HepG2 (cell line): ENCODE measurements around the gene IQCC. TPM values are rescaled to one million over a fixed set of nuclear protein-coding genes. Genes with fewer than 3 reads are reported as not detected.

Source experiments
- ATAC-seq: fragments of 200-7000 bp; cut with Tn5 transposase; 3 replicates; pipeline ENCODE4 v1.9.1; 2020; ENCODE audit warnings: mild to moderate bottlenecking, moderate library complexity
- BruUV-seq: library from RNA; stranded (reverse); fragments of 400-500 nt; replicated peaks from 2 replicates; lab custom pipeline; 2021; lab: Mats Ljungman, UMichigan
- CTCF ChIA-PET: fragments of 300-600 bp; formaldehyde crosslinking; extraction: SDS; loops from one replicate; lab custom pipeline; 2021; ENCODE audit warnings: low total read pairs, inconsistent platforms, low intra/inter-chr PET ratio; lab: Yijun Ruan, JAX
- POLR2A ChIA-PET: fragments of 350-600 bp; sonication (Branson Sonifier 250); formaldehyde crosslinking; loops from one replicate; lab custom pipeline; 2020; ENCODE audit warnings: antibody characterized with exemption, inconsistent platforms; lab: Yijun Ruan, JAX
- DNase-seq: peaks from one replicate; pipeline ENCODE4 v3.0.0-alpha.2; 2015; ENCODE audit warnings: low spot score
- FAIRE-seq: peaks from 3 replicates; lab custom pipeline; 2011; peaks lifted over from hg19 to GRCh38; lab: Jason Lieb, UNC
- H2AFZ ChIP-seq: one replicate; pipeline ENCODE4 v1.6.1; 2011; ENCODE audit warnings: low read length, inconsistent platforms
- H3K27ac ChIP-seq: fragments of 300-600 bp; 3 replicates; pipeline ENCODE4 v1.8.0; 2011; ENCODE audit warnings: mixed run types, mild to moderate bottlenecking, mixed read lengths, low read length, inconsistent platforms; ENCODE audit not compliant: insufficient read depth; ENCODE audit errors: extremely low read length
- H3K27me3 ChIP-seq, 2 experiments: fragments of 200-600 bp in 1 of 2; 2 replicates in 1 of 2; 3 replicates in 1 of 2; pipeline versions ENCODE4 v1.6.0 to v1.8.0; 2011; ENCODE audit warnings: low read length in 2 of 2, mild to moderate bottlenecking in 2 of 2, moderate library complexity in 2 of 2, inconsistent platforms in 1 of 2; ENCODE audit not compliant: insufficient read depth in 2 of 2, control insufficient read depth in 1 of 2
- H3K36me3 ChIP-seq, 2 experiments: fragments of 200-600 bp in 1 of 2; replicated peaks in 1 of 2; 2 replicates in 1 of 2; 3 replicates in 1 of 2; pipeline versions ENCODE4 v1.5.1 to v1.8.0; 2011; ENCODE audit warnings: low read length in 2 of 2, inconsistent platforms in 1 of 2; ENCODE audit not compliant: insufficient read depth in 2 of 2, control insufficient read depth in 1 of 2
- H3K4me1 ChIP-seq: 2 replicates; pipeline ENCODE4 v1.5.1; 2012; ENCODE audit warnings: low read length, inconsistent platforms; ENCODE audit not compliant: insufficient read depth
- H3K4me2 ChIP-seq: 2 replicates; pipeline ENCODE4 v1.6.0; 2011; ENCODE audit warnings: low read depth, low read length, inconsistent platforms
- H3K4me3 ChIP-seq, 3 experiments: fragments of 200-600 bp in 1 of 3; sonication (generic), shearing (Covaris generic) in 1 of 3; replicated peaks in 1 of 3; 2 replicates each; pipeline ENCODE4 v1.5.1; 2011 to 2016; ENCODE audit warnings: low read length in 3 of 3, inconsistent platforms in 2 of 3, low read depth in 2 of 3, mild to moderate bottlenecking in 2 of 3, control low read depth in 1 of 3, mixed read lengths in 1 of 3; ENCODE audit not compliant: insufficient read depth in 1 of 3
- H3K79me2 ChIP-seq: one replicate; pipeline ENCODE4 v1.6.1; 2011; ENCODE audit warnings: low read length, inconsistent platforms; ENCODE audit not compliant: insufficient read depth
- H3K9ac ChIP-seq: 2 replicates; pipeline ENCODE4 v1.6.0; 2011; ENCODE audit warnings: mild to moderate bottlenecking, low read depth, low read length, inconsistent platforms; ENCODE audit not compliant: insufficient read depth
- H3K9me3 ChIP-seq: 2 replicates; pipeline ENCODE4 v1.5.1; 2012; ENCODE audit warnings: mild to moderate bottlenecking, low read length
- H4K20me1 ChIP-seq: 2 replicates; pipeline ENCODE4 v1.6.0; 2011; ENCODE audit warnings: inconsistent platforms, mild to moderate bottlenecking, low read length, moderate library complexity; ENCODE audit not compliant: insufficient read depth
- CCAR2 ChIP-seq: fragments of 200-400 bp; formaldehyde crosslinking; optimal IDR thresholded peaks from 2 replicates; pipeline ENCODE3; 2018; ENCODE audit warnings: low read depth, mild to moderate bottlenecking, low read length, moderate library complexity
- DNMT3B ChIP-seq: conservative IDR thresholded peaks from 2 replicates; pipeline ENCODE4 v1.6.1; 2016; ENCODE audit warnings: missing biosample characterization, control low read depth
- DRAP1 ChIP-seq: IDR thresholded peaks from 2 replicates; pipeline ENCODE4 v1.6.1; 2016; ENCODE audit warnings: missing genetic modification reagents, missing compliant biosample characterization
- HNRNPL ChIP-seq: fragments of 200-400 bp; formaldehyde crosslinking; IDR thresholded peaks from 2 replicates; pipeline ENCODE4 v1.6.1; 2017; ENCODE audit warnings: mild to moderate bottlenecking, low read depth, low read length
- TCF7L2 ChIP-seq: IDR thresholded peaks from 2 replicates; pipeline ENCODE4 v1.6.1; 2011; ENCODE audit warnings: mild to moderate bottlenecking, low read depth, low read length, moderate library complexity
- ZFP82 ChIP-seq: sonication (generic); formaldehyde crosslinking; IDR thresholded peaks from 2 replicates; pipeline ENCODE4 v1.5.1; 2020; ENCODE audit warnings: mild to moderate bottlenecking, missing genetic modification reagents, borderline replicate concordance
- ZHX1 ChIP-seq: sonication (generic); formaldehyde crosslinking; IDR thresholded peaks from 2 replicates; pipeline ENCODE4 v1.8.1; 2022; ENCODE audit warnings: low read depth, mild to moderate bottlenecking, missing genetic modification reagents
- ZMAT3 ChIP-seq: sonication (generic); formaldehyde crosslinking; conservative IDR thresholded peaks from 2 replicates; pipeline ENCODE4 v1.7.0; 2021; ENCODE audit warnings: missing genetic modification reagents
- ZNF362 ChIP-seq: sonication (generic); formaldehyde crosslinking; IDR thresholded peaks from 2 replicates; pipeline ENCODE4 v1.4.0; 2020; ENCODE audit warnings: missing genetic modification reagents, mild to moderate bottlenecking, borderline replicate concordance
- ZNF687 ChIP-seq: sonication (generic); formaldehyde crosslinking; IDR thresholded peaks from 2 replicates; pipeline ENCODE4 v1.5.1; 2020; ENCODE audit warnings: mild to moderate bottlenecking, missing genetic modification reagents, moderate library complexity
- ZNF792 ChIP-seq: IDR thresholded peaks from 2 replicates; pipeline ENCODE4 v1.6.1; 2016
- WGBS: methylation state at CpG from one replicate; pipeline ENCODE4 v1.1.6; 2017; ENCODE audit warnings: low lambda C conversion rate; 5-methylcytosine and 5-hydroxymethylcytosine counted together
- in situ Hi-C: cut with HindIII; loops from 2 replicates; pipeline ENCODE4 v1.10.0; 2017; ENCODE audit warnings: low pct_unique_long_range_greater_than_20kb; ENCODE audit not compliant: extremely low pct_ligation_motif_present
- intact Hi-C: fragments of 100-400 bp; cut with micrococcal nuclease; formaldehyde crosslinking; loops from one replicate; pipeline ENCODE4 v1.10.0; 2022; ENCODE audit not compliant: unreplicated experiment
- polyA plus RNA-seq, 8 experiments: library from polyadenylated mRNA; depleted of rRNA in 3 of 8; stranded (reverse) in 7 of 8; unstranded in 1 of 8; fragments of >200 nt; fragmentation: Illumina TruSeq in 4 of 8; extraction: Trizol in 4 of 8; gene quantifications; 2 replicates each; pipeline versions ENCODE4 v1.2.1 to v1.2.3, GENCODE V29; 2011 to 2016; ENCODE audit warnings: low read depth in 4 of 8, missing spikeins in 1 of 8, mixed read lengths in 1 of 8; ENCODE audit not compliant: insufficient read depth in 1 of 8
- total RNA-seq, 5 experiments: library from RNA; depleted of rRNA; stranded (reverse); fragments of >200 nt; fragmentation: Illumina TruSeq; extraction: Trizol; gene quantifications; 2 replicates each; pipeline ENCODE4 v1.2.3, GENCODE V29; 2016; ENCODE audit warnings: low read depth in 1 of 5

Gene IQCC
- total and polyA plus RNA-seq, 2 of the 13 experiments (the other 11 are each of a cell fraction or from before 2014, with no cell fraction given): 1.7 to 3.0 TPM

- intact Hi-C loops: no loop called here
- WGBS: 97% methylated on average over 1 of the region's 1 CpG
- H3K36me3 ChIP-seq: peaks cover 20 to 49% of the 10 kb centered on the region in 2 experiments
- H3K4me3 ChIP-seq: no peak overlapping the region
- no peak for DNase-seq
- no peak for FAIRE-seq
- no peak overlapping the region for H3K27ac ChIP-seq
- no peaks in the 10 kb centered on the region for H4K20me1 ChIP-seq
- ATAC-seq: no peak
- H3K27me3 ChIP-seq: no peaks in the 10 kb centered on the region
- H3K9ac ChIP-seq: no peak overlapping the region
- no peak overlapping the region for H3K4me2 ChIP-seq
- no peaks in the 10 kb centered on the region for H3K79me2 ChIP-seq
- BruUV-seq: no TSS peak
- ChIA-PET CTCF (no interaction called here), POLR2A (interaction anchor here (0.6 kb wide), 1 partner anchor 119 kb away, joined by 3 read pairs; the partner anchor contains the start of gene HDAC1)
- H2AFZ ChIP-seq: no peak overlapping the region
- in situ Hi-C loops: no loop called here
- H3K4me1 ChIP-seq: peaks cover 10% of the 10 kb centered on the region
- H3K9me3 ChIP-seq: no peaks in the 10 kb centered on the region
- TF ChIP-seq ZFP82 (CRISPR knock-in tag) (no peak), HNRNPL (no peak), CCAR2 (no peak), ZNF362 (CRISPR knock-in tag) (no peak), ZNF792 (CRISPR knock-in tag) (no peak), DRAP1 (CRISPR knock-in tag) (no peak), TCF7L2 (no peak), DNMT3B (CRISPR knock-in tag) (no peak), ZHX1 (CRISPR knock-in tag) (no peak), ZNF687 (no peak), ZMAT3 (CRISPR knock-in tag) (no peak)
Observed at GRCh38 chr1:32172621-32173245, 32.7 kb upstream of the IQCC start.
